Activated CD8-positive, alpha-beta memory T cell treated with anti-CD3 and anti-CD28 coated beads for 1 hour (primary cell): ENCODE measurements around the gene PRKCI.
"Not testable (repeated sequence)": the region's sequence is repeated elsewhere in the genome, so short reads cannot be mapped to it uniquely, and the experiment has no call there.

Experiments
- DNase-seq, 2 donors: peaks; one replicate each; pipeline ENCODE4 v3.0.0-alpha.2; 2020; ENCODE audit warnings: low read depth in 1 of 2; ENCODE audit errors: extremely low read depth in 1 of 2

The PRKCI gene

DNA sequence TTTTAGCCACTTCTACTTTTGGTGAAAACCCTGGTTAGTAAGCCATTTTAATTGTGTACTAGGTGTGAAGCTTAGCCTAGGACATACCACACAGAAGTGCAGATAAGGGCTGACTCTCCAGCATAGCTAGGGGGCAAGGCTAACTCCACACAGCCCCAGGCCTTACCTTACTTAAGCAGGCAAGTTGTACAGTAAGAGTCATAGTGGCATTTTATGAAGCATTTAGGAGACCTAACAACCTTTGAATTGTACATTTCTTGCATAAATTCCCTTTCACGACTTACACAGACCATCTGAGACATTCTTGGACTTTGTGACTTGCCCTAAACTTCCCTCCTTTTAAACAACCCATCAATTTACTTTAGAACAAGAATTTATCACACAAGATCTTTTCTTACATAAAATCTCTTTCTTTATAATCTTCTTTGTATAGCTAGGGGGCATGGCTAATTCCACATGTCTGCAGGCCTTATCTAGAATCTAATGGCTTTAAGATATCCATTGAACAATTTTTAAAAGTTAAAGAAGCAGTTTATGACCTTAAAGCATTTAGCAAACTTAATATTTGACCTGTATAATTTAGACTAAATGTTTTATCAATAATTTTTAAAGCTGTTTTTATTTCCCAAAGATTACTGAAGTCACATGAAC is 116.6 kb downstream of the PRKCI start:
- DNase-seq, result no peak

DNA sequence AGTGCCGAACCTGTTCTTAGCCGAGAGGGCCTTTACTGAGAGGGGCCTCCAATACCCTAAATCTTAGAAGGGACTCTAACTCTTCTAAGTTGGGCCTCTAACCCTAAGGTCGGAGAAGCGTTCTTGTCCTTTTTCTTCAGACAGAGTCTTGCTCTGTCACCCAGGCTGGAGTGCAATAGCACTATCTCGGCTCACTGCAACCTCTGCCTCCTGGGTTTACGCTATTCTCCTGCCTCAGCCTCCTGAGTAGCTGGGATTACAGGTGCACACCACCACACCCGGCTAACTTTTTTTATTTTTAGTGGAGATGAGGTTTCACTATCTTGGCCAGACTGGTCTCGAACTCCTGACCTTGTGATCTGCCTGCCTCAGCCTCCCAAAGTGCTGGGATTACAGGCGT is 120.0 kb downstream of the PRKCI start:
- DNase-seq, result not testable (repeated sequence)

DNA sequence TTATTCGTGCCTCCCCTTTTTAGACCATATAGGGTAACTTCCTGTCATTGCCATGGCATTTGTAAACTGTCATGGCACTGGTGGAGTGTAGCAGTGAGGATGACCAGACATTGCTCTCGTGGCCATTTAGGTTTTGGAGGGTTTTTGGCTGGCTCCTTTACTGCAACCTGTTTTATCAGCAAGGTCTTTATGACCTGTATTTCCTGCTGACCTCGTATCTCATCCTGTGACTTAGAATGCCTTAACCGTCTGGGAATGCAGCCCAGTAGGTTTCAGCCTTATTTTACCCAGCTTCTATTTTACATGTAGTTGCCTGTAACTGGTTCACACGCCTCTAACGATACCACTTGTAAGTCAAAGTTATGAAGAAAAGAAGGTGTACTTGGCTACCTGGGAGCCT is 121.6 kb downstream of the PRKCI start:
- DNase-seq, result not testable (repeated sequence)

DNA sequence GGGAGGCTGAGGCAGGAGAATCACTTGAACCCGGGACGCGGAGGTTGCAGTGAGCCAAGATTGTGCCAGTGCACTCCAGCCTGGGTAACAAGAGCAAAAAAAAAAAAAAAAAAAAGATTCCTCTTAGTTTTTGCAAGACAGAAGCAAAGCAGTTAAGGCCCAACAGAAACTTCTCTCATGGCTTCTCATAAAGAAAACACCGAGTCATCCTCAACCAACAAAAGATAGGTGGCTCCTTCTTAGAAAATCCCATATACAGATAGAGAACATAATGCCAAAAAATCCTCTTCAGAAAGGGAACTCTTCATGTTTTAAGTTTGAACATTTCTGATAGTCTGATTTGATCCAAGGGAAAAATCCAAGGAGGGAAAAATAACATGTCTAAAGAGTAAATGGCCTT is 122.7 kb downstream of the PRKCI start:
- no peak for DNase-seq

DNA sequence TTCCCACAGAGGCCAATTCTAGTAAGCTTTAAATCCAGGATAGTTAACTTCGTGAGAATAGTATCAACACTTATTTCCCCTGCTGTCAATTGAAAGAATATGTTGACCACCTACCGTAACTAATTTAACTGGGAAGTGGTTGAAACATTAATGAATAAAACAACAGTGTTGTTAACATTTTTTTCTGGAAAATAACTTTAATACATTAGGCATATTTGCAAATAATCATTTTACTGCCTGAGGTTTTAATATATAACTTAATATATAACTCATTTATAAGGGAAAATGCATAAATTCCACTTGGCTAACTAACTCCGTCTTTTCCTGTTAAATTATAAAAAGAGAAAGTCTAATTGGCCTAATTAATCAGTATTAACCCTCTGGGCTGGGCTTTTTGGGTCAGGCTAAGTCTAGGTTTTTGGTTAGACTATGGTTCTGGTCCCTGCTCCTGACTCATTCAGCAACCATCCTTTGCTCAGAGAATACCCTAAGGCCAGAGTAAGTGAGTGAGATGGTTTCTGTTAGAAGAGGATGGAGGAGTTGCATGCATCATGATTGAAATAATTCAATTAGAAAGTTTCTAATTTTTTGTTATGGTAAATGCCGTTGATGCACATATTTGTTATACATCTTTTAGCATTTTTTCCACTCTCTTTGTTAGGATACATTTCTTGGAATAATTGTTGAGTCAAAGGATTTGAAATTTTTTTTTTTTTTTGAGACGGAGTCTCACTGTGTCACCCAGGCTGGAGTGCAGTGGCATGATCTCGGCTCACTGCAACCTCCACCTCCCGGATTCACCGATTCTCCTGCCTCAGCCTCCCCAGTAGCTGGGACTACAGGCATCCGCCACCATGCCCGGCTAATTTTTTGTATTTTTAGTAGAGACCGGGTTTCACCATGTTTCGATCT is 124.5 kb downstream of the PRKCI start:
- DNase-seq, result no peak

DNA sequence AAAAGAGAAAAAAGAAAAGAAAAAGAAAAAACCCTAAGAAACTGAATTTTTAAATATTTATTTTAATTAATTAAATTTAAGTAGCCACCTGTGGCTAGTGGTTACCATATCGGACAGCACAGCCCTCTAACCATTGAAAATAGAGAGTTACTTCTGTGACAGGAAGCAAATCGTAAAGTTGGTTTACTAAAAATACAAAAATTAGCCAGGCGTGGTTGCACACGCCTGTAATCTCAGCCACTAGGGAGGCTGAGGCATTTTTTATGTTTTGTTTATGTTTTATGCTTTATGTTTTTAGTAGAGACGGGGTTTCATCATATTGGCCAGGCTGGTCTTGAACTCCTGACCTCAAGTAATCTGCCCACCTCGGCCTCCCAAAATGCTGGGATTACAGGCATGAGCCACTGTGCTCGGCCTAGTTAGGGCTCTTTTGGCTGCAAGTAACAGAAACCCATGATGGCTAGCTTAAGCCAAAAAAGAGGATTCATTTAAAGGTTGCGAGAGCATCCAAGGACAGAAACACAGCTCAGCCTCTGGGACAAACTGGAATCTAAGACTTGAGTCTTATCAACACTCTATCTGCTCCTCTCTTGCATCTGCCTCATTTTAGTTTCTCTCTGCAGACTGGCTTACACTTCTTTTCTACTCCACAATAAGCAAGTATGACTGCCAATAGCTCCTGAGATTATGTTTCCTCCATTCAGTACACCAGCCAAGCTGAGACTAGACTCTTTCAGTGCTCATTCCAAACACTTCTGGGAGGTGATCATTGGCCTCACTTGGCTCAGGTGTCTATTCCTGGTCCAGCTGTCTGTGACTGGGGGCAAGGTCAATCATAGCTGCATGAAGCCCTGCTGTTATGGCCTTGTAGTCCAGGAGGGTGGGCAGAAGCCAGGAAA is 128.5 kb downstream of the PRKCI start:
- no peak for DNase-seq

DNA sequence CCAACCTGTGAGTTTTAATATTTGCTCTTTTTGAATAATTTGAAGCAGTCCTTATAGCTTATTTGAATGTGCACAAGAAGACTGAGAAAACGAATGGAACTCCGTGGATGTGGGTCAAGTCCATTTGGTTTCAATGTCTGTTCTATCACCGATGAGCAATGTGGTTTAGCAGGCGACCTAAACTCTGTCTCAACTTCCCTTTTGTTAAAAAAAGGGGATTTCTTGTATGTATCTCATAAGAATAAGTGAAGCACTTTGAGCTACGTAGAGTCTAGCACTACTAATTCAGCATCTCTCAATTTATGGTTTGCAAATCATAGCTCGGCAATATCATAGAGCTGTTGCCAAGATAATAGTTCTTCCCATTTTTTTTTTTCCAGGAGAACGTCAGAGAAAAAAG is 130.7 kb downstream of the PRKCI start:
- no peak for DNase-seq

DNA sequence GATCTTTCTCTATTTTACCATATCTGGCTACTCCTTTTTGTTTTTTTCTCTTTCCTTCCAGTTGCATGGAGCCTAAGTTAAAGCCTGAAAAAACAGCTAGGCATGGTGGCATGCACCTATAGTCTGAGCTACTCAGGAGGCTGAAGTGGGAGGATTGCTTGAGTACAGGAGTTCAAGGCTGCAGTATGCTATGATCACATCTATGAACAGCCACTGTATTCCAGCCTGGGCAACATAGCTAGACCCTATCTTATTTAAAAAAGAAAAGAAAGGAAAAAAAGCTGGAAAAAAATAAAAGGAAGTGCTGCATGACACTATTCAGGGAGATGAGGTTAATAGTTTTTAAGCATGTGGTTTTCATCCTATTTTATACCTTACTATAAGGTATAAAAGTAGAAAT is 131.3 kb downstream of the PRKCI start:
- DNase-seq, result no peak

DNA sequence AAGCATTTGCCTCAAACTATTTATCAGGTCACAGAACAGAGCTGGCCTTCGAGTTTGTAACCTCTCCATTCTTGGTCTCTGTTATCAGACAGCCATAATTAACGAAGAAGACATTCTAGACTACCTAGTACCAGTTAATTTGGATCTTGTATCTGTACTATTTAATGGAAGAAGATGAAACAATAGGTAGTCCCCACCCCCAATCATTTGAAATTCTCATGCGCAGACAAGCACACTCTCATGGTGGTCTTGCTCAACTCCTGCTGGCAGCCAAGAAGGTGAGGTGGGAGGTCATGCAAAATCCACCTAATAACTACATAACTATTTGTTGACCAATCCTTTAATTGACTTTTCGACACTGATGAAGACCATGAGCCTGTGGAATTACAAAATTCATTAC is 132.5 kb downstream of the PRKCI start:
- no peak for DNase-seq
